HG03025 (cell line): ENCODE data around the gene CTNNA2.

ENCODE experiments used
- ATAC-seq: cut with Tn5 transposase; IDR thresholded peaks from one replicate; pipeline ENCODE4 v1.9.1; 2021; ENCODE audit warnings: mild to moderate bottlenecking, moderate library complexity; ENCODE audit not compliant: unreplicated experiment, low FRiP score

Gene CTNNA2

DNA sequence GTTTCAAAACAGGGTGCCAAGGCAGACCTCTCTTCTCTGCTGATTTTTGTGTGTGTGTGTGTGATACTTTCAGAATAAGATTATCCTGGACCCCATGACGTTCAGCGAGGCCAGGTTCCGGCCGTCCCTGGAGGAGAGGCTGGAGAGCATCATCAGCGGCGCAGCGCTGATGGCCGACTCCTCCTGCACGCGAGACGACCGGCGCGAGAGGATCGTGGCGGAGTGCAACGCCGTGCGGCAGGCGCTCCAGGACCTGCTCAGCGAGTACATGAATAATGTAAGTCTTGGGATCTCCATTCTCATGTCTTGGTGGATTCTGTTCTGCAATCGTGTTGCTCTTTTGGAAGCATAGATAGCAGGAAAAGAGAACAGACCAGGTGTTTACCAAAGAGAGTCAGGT, 396.7 kb downstream of the CTNNA2 start:
- no peak for ATAC-seq

DNA sequence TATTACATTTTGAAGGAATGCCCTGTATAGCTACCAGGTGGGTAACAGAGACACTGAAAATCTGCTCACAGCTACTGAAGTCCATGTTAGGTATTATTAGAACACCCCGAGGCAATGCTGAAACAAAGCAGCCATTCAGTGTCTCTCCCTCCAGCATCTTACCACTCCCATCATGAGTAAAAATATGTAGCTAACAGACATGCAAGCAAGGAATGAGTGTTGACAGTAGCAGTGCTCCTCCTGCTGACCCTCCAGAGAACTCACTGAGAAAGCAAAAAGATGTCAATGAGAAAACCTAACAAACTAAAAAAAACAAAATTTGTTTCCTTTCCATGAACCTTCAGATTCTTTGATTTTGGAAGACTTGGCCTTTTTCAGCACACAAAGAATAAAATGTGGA, 397.8 kb downstream of the CTNNA2 start:
- ATAC-seq: no peak

DNA sequence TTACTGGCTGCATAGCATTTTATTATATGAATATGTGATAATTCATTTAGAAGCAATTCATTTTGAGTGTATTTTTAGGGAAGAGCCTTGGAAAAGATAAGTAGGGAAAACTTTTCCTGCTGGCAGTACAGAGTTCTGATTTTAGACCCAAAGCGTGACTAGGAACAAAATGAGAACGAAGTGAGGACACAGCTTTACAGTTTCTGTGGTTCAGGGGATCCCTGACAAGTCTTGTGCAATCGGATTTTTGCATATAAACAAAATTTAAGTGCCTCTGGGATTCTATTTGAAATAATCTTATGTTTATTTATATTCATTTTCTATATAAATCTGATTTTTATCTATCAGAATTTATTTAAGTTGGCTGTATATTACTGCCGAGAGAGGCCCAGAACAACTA, 402.6 kb downstream of the CTNNA2 start:
- no peak for ATAC-seq

- no peak for ATAC-seq
Observed at GRCh38 chr2:79916285-79916684, 403.4 kb downstream of the CTNNA2 start.

DNA sequence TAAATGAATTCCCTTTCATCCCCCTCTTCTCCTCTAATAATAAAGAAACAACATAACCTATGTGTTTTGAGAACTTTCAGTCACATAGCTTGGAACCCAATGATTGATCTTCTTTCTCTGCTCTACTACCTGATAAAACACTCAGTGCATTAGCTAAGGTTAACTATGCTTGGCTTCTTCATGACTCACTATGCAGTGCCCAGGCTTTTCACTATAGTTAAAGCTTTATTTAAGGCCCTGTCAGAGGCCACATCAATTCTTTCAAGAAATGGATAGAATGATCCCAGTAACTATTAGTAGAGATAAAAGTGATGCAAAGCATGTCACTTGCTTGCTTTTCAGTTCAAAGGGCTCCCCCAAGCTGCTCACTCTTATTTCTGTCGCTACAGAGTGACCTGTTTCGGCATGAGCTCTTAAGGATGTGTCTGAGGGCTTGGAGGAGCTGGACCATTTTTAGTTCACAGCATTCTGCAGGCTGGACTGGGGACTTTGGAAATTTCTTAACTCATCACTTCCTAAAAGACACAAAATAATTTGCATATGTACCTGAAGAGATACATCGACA, 407.7 kb downstream of the CTNNA2 start:
- no peak for ATAC-seq

DNA sequence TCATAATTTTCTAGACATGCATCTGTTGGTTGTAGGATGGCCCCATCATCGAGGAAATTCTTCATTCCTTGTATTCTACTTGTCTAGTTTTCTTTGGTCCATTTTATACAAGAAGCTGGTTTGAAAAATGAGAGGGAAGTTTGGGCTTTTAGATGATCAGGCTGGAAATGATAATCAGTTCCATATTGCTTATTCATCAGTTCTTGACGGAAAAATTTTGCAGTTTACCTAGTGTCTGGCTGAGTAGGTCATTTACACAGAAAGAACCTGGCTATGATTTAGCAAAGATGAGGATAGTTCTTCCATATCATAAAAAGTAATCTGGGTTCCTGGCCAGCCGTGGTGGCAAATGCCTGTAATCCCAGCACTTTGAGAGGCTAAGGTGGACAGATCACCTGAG, 416.8 kb downstream of the CTNNA2 start:
- ATAC-seq: no peak

DNA sequence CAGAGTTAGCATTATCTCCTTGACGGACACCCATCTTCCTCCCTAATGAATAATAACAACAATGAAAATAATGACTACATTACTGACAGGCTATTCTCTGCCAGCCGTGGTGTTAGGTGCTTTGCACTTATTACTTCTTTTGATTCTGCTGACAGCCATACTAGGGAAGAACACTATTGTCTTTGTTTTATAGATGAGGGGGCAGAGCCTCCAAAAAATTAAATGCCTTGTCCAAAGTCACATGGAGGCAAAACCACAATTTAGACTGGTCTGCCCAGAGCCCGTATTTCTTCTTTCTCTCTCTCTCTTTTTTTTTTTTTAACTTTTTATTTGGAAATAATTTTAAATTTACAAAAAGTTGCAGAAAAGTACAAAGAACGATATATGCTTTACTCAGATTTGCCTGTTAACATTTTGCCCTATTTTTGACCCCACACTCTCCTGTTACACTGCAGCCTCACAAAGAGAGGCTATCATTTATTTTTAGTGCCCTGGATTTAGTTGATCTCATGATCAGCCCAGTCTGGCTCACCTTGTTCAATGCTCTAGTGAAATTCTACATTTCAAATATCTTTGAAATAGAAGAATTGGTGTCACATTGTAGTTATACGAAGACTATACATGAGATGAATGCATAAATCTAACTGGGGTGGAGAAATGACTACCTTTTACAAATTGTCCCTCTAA, 422.3 kb downstream of the CTNNA2 start:
- ATAC-seq: no peak

- ATAC-seq: peak; percentile 73
Observed at GRCh38 chr2:79935771-79936657, 423.2 kb downstream of the CTNNA2 start.

- no peak for ATAC-seq
Observed at GRCh38 chr2:79936715-79937114, 423.9 kb downstream of the CTNNA2 start.

DNA sequence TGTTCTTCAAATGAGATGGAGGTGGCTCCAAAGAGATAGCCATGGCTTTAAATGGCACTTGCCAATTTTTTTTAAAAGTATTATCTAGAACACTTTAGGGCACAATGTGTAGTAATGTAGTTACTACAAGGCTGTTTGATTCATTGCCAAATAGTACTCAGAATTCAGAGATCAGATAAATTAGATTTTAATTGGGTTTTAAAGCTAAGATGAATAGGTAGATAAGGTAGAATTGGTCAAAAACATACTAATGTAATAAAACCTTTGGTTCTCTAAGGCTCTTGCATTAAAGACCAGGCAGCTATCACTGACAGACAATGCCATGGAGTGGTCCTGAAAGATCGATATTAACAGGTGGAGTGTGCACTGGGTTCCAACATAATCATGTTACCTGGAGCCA, 425.8 kb downstream of the CTNNA2 start:
- ATAC-seq: no peak

GRCh38 chr2:79940364-79940763, 427.5 kb downstream of the CTNNA2 start:
- ATAC-seq: no peak

GRCh38 chr2:79941179-79941578, 428.3 kb downstream of the CTNNA2 start:
- no peak for ATAC-seq

DNA sequence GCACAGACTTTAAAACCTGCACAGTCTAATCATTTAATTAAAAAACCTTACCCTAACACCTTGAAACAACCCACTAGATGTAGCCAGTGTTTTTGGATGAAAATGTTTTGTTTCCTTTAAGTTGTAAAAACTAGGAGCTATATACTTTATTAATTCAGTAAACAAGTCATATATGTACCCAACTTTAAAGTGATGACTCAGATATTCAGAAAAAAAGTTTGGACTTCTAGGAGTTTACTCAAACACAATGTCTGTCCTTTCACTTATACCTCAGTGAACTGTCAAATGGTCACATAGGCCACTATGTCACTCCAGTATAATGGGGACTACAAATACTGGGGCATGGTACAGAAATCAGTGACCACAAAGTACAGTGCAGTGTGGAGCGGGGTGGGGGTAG, 431.4 kb downstream of the CTNNA2 start:
- no peak for ATAC-seq

- ATAC-seq: no peak
Observed at GRCh38 chr2:79945653-79946445, 433.0 kb downstream of the CTNNA2 start.

DNA sequence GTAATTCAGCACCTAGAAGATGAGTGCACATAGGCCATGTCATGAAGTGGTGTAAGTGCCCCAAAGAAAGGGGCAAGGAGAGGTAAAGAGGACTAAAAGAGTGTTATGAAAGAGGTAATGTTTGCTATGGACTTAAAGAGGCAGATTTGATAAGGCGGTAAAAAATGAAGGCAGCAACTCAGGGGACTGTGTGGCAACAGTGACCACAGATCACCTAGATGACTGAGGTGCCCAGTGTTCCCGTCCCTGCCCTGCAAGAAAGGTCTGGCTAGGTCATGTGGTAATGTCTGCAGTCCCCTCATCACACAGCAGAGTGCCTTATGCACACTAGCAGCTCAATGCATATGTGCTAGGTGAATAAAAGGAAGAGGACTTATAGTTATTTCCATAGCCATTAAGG, 434.9 kb downstream of the CTNNA2 start:
- no peak for ATAC-seq

DNA sequence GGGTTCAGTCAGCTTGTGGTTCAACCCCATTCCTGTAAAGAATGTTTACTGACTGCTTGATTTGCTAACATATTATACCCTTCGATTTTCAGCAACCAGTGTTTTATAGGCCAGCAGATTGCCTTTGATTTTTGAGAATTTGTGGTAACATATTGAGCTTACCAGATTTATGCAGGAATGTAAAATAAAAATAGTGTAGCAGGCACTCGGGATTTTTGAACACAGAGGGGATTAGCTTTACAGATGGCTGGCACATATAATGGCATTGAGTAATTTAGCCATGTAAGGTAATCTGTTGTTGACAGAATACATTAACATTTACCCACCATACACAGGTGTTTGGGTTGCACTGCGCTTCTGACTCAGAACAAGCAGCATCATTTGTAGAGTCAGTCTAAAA, 437.7 kb downstream of the CTNNA2 start:
- no peak for ATAC-seq

DNA sequence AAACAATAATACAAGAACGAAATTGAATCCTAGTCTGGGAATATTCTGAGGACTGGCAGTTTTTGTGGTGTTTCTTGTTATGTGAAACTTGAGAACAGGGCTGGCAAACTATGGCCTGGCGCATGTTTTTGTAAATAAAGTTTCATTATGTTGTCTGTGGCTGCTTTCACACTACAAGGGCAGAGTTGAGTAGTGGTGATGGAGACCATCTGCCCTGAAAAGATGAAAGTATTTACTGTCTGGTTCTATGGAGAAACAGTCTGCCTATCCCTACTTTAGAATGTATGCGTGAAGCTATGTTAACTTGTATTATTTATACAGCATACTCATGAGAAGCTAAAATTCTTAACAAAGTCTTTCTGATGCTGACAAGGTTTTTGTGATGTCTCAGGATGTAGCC, 439.8 kb downstream of the CTNNA2 start:
- ATAC-seq: no peak

DNA sequence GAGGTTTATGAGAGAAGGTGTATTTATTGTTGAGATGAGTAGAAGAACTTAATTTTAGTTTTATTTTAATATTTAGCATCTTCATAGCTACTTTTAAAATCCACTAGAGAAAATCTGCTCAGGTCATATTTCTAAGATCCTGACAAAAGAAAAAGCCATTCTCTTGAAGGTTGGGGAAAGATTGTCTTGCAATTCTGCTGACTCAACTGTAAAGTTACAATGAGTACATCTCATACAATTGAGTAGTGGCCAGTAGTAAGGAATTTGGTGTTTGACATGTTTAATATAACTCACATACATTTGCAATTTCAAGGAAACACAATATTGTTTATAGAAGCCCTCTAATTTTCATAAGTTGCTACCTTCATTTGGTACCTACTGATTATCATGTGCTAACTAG, 447.2 kb downstream of the CTNNA2 start:
- ATAC-seq: no peak

- no peak for ATAC-seq
Observed at GRCh38 chr2:79960519-79960918, 447.7 kb downstream of the CTNNA2 start.

DNA sequence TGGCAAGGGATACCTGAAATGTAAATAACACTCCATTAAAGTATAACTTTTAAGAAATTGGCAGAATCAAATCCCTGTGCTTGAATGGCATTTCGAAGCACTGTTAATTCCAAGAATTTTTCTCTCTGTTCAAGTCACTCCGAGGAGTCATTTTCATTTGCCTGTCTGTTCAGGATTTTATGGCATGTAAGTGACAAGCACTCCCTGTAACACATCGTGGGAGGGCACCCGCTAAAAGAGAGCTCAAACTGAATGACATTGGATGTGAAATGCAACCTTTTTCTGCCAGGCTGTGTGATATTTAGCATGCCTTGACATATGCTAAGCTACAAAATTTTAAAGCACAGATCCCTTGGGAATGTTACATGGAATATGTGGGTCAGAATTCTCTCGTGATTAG, 452.1 kb downstream of the CTNNA2 start:
- no peak for ATAC-seq

- no peak for ATAC-seq
Observed at GRCh38 chr2:79966369-79966768, 453.5 kb downstream of the CTNNA2 start.
